ENCODE data around the gene ATP2B3.

Gene ATP2B3

DNA sequence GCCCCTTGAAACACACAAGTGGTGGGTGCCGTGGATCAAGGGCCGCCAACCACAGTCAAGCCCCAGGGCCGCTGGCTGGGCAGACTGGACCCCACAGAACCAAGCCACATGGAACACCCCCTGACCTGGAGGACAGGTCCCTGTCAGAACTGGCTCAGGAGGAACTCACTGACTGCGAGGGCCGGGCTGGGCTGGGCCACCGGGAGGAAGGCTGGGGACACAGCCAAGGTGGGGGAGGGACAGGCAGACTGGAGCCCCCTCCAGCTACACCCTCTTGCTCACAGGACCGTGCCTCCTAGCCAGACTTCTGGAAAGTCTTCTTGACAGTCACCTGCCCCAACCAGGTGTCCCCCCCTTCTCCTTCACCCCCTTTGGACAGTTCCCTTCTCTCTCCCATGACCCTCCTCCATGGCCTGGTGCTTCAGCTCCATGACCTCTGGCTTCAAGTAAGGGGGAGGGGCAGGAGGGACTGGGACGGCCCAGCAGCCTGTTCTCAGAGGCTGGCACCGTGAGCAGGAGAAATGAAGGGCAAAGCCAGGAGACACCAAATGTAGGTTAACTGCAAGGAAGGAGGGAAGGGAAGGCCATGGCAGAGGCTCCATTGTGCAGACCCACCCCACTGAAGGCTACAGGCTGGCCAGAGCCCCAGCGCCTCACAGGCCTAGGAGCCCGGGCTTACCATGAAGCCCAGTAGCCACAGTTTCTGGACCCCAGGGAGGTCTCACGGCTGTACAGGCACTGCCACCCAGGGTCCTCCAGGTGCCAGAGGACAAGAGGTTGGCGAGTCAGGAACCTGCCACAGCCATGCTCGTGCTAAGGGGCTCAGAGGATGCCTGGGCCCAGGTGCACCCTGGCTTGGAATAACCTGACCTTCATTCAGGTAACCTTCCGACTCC, 107.0 kb downstream of the ATP2B3 start:
- DNase-seq, result no peak

DNA sequence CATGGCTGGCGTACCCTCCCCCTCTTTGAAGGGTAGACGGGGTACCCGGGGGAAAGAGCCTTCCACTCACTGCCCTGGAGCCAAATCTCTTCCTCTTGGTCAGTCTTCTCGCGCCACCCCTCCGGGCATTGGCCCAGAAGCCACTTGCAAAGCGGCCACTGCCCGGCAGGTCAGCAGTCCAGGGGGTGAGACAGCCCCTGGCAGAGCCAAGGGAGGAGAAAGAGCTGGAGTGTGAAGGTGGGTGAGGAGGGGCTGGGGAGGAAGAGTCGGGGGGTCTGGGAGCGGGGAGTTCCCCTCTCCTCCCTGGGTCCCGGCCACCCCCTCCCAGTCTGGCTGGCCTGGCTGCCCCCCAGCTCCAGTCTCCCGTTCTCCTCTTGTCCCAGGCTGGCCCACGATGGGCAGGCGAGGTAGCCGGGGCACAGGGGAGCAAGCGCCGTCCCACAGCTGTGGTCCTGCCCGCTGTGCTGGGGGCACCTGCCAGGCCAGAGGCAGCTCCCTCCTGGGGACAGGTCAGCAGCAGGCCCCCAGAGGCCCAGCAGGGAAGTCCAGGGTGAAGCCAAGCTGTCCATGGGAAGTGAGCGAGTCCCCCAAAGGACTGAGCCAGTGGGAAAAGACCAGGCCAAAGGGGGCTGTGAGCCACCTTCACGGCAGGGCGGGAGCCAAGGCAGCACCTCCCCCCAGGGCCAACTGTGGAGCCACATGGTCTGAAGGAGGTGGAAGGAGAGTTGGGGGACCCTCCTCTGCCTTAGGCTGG, 108.0 kb downstream of the ATP2B3 start:
- DNase-seq, result no peak

DNA sequence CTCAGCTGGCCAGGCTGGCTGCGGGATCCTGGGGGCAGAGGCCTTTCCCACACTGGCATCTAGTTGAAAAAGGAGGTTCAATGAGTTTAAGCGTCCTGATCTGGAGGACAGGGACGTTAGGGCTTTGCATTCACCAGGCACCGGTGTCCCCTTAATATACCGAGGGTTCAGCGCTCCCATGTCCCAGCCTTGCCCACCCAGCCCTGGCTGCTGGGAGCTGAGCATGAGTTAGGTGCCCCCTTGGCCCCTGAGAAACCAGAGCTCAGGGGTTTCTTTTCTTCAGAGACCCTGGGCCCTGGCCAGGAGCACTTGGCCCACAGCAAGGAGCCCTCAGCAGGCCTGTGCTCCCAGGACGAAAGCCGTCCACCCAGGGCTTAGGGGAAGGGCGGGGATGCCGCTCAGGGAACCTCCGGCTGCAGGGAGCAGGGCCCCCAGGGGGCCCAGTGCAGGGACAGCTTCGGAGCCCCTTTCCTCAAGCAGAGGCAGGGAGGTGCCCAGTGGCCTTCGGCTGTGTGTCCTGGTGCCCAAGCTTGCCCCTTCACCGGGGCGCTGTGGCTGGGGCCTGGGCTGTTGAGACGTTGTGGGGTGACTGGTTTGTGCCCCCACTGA, 108.7 kb downstream of the ATP2B3 start:
- DNase-seq, result no peak

DNA sequence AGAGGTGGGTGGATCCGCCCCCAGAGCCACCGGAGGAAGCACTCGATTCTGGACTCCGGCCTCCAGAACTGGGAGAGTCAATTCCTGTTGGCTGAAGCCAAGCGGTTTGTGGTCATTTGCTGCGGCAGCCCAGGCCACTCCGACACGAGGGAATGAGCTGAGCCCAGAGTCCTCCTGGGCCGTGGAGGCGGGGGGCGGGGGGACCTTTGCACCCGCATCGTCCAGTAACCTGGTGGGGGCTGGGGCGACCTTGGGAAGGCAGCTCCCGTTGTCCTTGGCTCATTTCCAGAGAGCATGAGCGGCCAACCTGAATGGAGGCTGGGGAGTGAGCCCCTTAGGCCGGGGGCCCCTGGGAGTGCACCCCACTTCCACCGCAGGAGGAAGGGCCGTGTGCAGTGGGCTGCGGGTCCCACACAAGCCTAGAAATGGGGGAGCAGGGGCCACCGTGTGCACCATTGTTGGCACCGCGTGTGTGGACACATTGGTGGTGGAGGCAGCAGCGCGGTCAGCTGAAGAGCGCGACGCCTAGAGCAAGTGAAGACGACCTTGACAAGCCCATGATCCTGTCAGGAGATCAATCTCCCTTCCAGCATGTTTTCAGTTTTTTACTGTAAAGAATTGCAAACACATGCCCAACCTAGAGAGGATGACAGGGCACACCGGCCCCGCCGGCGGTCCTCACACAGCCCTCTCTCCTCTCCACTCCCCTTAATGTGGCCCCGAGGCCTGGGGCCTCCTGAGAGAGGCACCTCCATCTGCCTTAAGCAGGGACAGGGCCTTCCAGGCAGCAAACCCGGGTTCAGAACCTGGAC, 109.6 kb downstream of the ATP2B3 start:
- no peak for DNase-seq

DNA sequence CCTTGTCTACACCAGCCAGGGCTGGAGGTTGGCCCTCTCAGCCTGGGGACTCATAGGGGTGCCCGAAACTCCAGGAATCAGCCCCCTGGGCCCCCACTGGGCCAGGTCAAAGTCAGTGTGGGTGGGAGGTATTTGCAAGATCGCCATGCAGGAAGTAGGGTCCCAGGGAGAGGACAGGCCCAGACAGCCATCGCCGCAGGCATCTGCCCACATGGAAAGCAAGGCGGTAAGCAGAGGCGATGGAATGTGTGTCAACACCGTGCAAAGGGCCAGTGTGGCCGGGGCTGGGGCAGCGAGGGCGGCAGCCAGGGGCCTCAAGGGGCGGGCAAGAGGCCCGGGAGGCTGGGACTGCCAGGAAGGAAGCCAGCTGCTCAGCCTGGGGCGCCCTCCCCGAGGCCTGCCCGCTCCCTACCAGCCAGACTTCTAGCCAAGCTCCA, 110.3 kb downstream of the ATP2B3 start:
- DNase-seq, result no peak

DNA sequence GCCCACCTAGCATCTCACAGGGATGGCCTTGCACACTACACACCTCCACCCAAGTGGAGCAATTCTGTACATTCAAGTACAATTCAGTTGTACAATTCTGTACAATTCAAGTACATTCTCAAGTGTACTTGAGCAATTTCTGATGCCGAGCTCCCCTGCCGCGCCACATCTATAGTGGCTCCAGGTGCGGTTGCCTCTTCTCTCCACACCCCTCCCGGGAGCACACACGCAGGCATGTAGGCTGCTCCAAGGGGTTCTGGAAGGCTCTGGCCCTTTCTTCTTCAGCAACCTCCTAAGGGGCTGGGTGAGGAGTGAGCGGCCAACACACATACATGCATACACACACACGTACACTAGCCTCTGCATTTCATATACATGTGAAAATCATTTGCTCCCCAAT, 110.7 kb downstream of the ATP2B3 start:
- no peak for DNase-seq

DNA sequence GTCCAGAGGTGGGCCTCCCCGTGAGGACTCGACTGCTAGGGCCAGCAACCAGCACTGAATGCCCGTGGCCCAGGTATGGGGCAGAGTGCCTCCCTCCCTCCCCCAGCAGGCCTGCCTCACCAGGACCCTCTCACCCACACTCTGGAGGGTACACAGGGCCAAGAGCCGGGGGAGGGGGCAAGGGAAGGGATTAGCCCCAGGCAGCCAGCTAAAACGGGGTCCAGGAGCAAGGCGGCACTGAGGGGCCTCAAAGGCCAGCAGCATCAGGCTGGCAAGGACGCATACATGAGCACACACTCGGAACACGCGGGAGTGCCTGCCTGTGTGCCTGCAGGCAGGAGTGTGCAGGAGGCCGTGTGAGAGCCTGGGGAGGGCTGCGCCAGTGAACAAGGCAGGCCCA, 111.2 kb downstream of the ATP2B3 start:
- no peak for DNase-seq

DNA sequence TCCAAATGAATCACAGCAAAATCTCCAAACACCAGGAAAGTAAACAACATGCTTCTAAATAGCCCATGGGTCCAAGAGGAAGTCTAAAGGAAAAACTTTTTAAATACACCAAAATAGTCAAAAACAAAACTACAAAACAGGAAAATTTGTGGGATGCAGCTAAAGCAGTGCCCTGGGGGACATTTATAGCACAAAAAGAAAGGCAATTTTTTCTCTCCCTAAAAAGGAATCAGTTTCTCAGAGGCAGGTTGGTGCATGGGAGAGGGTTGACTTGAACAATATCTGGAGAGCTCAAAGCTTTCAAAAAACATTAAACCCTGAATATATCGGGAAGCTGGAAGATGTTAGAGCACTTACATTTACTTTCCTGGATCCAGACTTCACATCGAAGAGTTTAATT, 113.9 kb downstream of the ATP2B3 start:
- no peak for DNase-seq

DNA sequence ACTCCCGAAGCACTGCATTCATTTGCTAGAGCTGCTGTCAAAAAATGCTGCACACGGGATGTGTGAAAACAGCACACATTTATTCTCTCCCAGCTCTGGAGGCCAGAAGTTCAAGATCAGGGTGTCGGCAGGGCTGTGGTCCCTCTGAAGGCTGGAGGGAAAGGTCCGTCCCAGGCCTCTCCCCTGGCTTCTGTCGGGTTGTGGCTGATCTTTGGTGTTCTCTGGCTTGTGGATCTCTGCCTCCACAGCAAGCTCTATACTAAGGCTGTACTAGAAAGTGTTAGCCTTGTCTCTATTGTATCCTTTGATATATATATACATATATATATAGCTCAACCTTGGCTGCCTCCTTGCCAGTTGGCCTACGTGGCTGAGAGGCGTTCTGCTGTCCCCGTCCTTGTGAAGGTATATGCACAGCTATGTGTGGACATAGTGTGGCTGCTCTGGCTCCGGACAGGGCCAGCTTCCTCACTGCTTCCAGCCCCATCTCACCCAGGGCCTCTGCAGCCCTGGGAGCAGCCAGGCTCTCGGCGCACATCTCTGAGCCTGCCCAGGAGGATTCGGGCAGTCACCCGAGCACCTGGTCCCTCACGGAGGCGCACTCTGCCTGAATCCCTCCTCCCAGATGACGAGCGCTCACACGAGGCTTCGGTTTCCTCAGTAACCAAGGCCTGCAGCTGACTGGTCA, 114.6 kb downstream of the ATP2B3 start:
- no peak for DNase-seq

Data from NCI-H2227 treated with DMSO at 0.1 percent for 48 hours (cell line).